Stimulated activated CD8-positive, alpha-beta memory T cell treated with anti-CD3 and anti-CD28 coated beads, Interleukin-4, amount 100 ng/mL, for 1 hour (primary cell): ENCODE measurements around the gene CRYZL1.
"Not testable (repeated sequence)": the region's sequence is repeated elsewhere in the genome, so short reads cannot be mapped to it uniquely, and the experiment has no call there.

ENCODE experiments used
- DNase-seq, 2 donors: peaks; one replicate each; pipeline ENCODE4 v3.0.0-alpha.2; 2020; ENCODE audit warnings: low read depth in 2 of 2, low spot score in 1 of 2

Gene CRYZL1

DNA sequence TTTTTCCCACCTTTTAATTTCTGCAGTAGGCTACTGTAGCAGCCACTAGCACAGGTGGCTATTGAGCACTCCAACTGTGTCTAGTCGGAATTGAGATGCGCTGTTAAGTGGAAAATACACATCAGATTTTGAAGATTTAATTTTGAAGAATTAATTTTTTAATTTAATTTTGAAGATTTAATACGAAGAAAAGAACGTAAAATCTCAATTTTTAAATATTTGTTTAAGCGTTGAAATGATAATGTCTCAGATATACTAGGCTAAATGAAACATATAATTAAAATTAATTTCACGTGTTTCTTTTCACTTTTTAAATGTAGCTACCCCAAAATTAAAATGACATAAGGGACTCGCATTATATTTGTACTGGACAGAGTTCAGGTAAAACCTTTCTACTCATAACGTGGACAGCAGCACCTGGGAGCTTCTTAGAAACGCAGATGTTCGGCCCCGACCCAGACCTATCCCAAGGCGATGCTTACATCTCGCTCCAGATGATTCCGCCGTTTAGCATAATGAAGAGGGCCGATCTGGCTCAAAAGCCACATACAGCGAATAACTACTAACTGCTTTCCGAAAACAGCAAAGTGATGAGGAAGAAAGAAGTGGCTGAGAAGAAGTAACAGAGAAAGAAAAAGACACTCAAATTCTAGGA, 717 bp downstream of the CRYZL1 start:
- DNase-seq = no peak

GRCh38 chr21:33634254-33634653, 7.3 kb downstream of the CRYZL1 start:
- no peak for DNase-seq

GRCh38 chr21:33626151-33626550, 15.4 kb downstream of the CRYZL1 start:
- DNase-seq = not testable (repeated sequence)

DNA sequence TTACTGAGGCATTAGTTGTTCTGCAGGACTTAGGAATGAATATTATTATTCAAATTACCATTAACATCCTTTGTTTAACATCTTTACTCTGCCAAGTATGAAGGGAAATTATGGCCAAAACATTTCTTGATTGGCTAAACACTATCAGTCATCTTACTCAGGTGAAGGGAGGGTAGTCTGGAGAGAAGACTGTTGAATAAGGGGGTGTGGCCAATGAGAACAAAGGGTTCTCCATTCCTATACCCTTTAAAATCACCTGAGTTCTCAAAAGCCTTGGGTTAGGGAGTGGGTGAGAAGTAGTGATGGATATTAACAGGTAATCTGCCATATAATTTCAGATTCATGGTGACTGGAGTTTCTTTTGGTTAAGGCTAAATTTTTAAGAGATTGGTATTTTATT, 19.3 kb downstream of the CRYZL1 start:
- no peak for DNase-seq

GRCh38 chr21:33619726-33620125, 21.8 kb downstream of the CRYZL1 start:
- no peak for DNase-seq

GRCh38 chr21:33618407-33618806, 23.1 kb downstream of the CRYZL1 start:
- DNase-seq = no peak

GRCh38 chr21:33617565-33617964, 24.0 kb downstream of the CRYZL1 start:
- DNase-seq = not testable (repeated sequence)

- no peak for DNase-seq
Observed at GRCh38 chr21:33611006-33611744, 30.4 kb downstream of the CRYZL1 start.

GRCh38 chr21:33608559-33608958, 33.0 kb downstream of the CRYZL1 start:
- no peak for DNase-seq

GRCh38 chr21:33598051-33598450, 43.5 kb downstream of the CRYZL1 start:
- no peak for DNase-seq

- DNase-seq = peak; percentile 74 to 76
Observed at GRCh38 chr21:33588485-33589335, 52.8 kb downstream of the CRYZL1 start, which contains the start of gene DONSON. Gene DONSON, minus strand, starts transcription at chr21:33588684. Its CDS starts 43 bp downstream, at chr21:33588641.

- peak in 1 of 2 donors; percentile 2 for DNase-seq
Observed at GRCh38 chr21:33587792-33588484, 53.6 kb downstream of the CRYZL1 start.

DNA sequence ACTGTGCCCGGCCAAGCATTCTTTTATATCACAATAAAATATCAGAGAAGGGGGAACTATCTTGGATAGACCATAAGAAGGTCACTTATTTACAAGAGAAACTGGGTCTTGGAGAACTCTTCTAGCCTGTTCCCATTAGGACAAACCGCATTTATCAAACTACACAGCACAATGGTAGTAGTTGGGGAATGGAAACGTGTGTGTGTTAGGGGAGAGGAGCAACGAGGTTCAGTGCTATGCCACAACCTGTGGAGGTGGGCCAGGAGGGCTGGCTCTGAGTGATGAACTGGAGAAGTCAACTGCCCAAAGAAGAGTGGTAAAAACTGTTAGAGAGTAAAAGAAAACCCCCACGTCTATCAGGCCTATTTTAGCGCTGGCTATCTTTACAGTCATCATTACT, 54.6 kb downstream of the CRYZL1 start:
- no peak for DNase-seq

GRCh38 chr21:33584455-33584854, 57.1 kb downstream of the CRYZL1 start:
- DNase-seq = no peak

DNA sequence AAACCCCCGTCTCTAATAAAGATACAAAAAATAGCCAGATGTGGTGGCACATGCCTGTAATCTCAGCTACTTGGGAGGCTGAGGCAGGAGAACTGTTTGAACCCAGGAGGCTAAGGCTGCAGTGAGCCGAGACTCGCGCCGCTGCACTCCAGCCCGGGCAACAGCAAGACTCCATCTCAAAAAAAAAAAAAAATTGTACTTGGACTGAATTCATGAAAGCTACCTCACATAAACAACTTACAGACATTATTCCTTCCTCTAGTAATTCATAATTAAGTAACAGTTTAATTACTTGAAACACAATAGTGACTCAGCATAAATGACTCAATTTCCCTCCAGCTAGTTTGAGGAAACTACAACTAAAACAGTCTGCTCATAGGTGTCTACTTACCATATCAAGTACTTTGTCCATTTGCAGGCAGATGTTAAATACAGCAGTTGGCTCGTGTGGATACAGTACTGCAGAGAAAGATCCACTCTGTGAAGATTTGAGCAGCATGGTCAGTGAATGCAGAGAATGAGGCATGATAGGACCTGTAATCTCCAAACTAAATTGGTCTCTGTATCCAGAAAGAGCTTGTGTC, 62.5 kb downstream of the CRYZL1 start:
- no peak for DNase-seq

DNA sequence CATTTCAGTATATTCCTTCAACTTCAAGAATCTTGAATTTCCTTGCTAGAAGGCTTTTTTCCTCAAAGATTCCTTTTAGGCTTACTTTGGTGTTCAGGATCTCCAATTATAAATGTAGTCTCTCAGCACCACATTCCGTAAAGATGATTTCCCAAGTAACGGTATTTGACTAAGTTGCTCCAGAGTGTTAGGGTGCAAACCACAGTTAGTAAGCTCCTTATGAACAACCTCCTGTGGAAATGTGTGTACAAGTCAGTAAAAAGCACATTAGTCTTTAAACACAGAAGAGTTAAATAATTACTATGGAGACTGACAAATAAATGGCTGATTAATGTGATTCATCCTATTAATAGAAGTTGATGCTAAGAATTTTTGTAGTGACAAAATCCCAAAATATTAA, 63.3 kb downstream of the CRYZL1 start:
- no peak for DNase-seq

- not testable (repeated sequence) for DNase-seq
Observed at GRCh38 chr21:33576741-33577141, 64.8 kb downstream of the CRYZL1 start.

DNA sequence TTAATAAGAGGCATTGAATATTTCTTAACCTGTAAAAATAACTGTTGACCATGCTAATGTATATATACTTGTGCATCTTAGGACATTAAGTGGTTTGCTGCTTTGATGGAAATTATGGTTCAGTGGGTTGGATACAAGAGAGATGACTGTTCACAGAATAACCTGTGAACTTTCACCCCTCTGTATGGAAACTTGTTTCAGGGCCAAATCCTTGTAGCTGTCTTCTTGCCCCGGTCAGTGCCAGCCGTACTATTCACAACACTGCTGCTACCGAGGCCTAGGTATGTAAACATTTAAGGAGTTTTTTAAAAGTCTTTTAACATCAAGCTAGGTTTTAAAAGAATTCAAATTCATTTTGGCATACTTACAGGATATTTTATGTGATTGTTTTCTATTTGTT, 69.2 kb downstream of the CRYZL1 start:
- no peak for DNase-seq

- DNase-seq = no peak
Observed at GRCh38 chr21:33569991-33570390, 71.5 kb downstream of the CRYZL1 start.

DNA sequence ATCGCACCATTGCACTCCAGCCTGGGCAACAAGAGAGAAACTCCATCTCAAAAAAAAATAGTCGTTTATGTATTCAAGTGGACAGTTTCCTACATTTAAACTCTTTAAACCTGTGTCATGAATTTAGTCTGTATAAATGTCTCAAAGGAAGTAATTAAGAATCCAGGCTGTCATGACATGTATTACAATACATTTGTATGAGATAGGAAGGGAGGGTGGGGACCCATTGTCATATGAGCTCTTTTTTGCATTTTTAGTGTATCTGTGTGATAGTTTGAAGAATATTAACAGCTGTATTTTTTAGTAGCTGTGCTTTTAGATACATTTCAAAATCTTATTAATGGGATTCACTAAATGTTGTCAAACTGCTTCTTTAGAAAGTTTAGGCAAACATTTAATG, 73.1 kb downstream of the CRYZL1 start:
- no peak for DNase-seq

GRCh38 chr21:33567914-33568313, 73.6 kb downstream of the CRYZL1 start:
- no peak for DNase-seq
